GM10266 (cell line): ENCODE data around the gene LCLAT1.
"Not testable (repeated sequence)": the region's sequence is repeated elsewhere in the genome, so short reads cannot be mapped to it uniquely, and the experiment has no call there.

ENCODE experiments used
- DNase-seq: peaks from one replicate; pipeline ENCODE4 v3.0.0; 2012; ENCODE audit errors: extremely low spot score
- TF ChIP-seq, protein P1 (sequence below): IDR thresholded peaks from 2 replicates; pipeline ENCODE4 v1.5.1; 2012; ENCODE audit warnings: mild to moderate bottlenecking, low read depth; ENCODE audit not compliant: control insufficient read depth, insufficient read depth; ENCODE audit errors: missing control alignments

The LCLAT1 gene

DNA sequence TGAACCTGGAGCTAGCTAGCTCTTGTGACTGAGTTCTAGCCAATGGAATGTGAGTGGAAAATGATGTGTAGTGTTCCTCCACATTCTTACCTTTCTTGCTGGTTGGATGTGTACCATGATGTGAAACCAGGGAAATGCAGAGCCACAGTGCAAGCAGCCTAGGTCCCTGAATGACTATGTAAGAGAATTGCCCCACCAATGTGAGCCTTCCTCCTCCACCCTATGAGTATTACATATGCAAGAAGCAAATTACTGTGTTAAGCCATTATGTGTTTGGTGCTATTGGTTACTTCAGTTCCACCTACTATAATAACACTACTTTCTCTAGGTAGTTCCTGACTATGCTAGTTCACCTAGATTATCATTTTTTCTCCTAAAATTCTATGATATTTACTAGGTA, 39.6 kb downstream of the LCLAT1 start:
- TF ChIP-seq, protein P1, sequence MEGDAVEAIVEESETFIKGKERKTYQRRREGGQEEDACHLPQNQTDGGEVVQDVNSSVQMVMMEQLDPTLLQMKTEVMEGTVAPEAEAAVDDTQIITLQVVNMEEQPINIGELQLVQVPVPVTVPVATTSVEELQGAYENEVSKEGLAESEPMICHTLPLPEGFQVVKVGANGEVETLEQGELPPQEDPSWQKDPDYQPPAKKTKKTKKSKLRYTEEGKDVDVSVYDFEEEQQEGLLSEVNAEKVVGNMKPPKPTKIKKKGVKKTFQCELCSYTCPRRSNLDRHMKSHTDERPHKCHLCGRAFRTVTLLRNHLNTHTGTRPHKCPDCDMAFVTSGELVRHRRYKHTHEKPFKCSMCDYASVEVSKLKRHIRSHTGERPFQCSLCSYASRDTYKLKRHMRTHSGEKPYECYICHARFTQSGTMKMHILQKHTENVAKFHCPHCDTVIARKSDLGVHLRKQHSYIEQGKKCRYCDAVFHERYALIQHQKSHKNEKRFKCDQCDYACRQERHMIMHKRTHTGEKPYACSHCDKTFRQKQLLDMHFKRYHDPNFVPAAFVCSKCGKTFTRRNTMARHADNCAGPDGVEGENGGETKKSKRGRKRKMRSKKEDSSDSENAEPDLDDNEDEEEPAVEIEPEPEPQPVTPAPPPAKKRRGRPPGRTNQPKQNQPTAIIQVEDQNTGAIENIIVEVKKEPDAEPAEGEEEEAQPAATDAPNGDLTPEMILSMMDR = no peak
- DNase-seq = no peak

DNA sequence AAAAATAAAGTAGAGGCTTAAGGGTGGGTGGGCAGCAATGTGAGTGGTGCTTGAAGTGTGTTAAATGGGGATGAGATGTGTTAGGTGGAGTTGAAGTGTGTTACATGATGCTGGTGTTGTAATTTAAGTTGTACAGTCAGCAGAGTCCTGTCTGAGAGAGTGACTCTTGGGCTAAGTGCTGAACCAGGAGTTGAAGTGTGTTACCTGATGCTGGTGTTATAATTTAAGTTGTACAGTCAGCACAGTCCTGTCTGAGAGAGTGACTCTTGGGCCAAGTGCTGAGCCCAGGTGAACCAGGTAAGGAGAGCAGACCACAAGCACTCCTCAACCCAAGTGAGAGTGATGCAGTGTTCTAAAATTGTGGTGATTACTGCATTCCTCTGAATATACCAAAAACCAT, 40.6 kb downstream of the LCLAT1 start:
- TF ChIP-seq, protein P1 = no peak
- no peak for DNase-seq

DNA sequence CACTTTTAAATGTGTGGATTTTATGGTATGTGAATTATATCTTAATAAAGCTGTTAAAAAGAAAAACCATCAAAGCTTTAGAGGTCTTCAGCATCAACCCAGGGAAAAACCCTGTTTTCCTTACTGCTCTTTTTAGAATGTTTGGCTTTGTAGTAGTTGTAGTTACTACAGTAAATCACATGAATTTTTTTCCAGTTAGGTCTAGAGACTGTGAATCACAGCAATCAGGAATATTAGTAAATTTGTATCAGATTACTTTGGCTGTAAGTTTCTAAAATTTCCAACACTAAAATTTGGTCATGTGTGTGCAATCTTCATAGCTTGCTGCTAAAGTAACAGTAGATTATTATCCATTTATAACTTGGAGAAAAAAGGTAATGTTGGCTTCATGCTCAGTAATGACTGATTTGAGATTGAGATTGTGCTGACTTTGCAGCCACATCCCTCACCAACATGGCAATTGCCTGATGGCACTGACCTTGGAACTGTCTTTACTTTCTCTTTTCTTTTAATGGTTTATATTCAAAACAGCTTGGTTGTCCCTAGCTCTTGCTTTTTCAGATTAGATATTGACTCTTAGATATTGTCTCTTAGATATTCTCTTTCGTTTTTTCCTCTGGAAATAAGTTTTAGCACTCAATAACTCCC, 41.1 kb downstream of the LCLAT1 start:
- DNase-seq = no peak
- TF ChIP-seq, protein P1 = no peak

DNA sequence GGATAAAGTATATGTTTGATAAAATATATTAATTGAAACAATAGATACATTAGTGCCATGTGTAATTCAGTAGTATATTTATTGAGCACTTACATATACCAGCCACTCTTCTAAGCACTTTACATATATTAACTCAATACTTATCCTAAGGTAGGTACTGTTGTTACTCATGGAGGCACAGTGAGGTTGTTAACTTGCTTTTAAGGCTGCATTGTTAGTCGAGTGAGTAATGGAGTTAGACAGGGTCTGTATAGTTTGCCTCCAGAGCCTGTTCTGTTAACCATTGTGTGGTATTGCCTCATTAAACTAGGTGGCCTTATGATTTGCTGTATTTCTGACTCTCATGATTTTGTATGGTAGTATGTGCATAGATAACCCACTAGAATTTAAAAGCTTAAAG, 44.2 kb downstream of the LCLAT1 start:
- TF ChIP-seq, protein P1 = no peak
- DNase-seq = no peak

DNA sequence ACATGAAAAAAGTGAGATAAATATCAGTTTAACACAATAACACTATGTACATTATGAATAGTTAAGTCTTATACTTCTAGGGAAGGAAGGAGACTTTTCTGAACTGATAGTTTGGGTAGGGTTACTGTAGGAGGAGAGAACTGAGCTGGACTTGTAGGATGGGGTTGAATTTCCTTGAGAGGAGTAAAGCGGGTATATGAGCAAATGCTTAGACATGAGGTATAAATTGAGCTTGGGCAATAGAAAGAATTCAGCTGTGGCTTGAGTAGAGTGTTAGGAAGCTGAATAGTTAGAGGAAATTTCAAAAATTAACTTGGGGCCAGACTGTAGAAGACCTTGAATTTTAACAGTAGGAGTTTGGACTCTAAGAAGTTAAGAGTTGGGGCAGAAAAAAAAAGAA, 45.1 kb downstream of the LCLAT1 start:
- DNase-seq = no peak
- TF ChIP-seq, protein P1 = no peak

DNA sequence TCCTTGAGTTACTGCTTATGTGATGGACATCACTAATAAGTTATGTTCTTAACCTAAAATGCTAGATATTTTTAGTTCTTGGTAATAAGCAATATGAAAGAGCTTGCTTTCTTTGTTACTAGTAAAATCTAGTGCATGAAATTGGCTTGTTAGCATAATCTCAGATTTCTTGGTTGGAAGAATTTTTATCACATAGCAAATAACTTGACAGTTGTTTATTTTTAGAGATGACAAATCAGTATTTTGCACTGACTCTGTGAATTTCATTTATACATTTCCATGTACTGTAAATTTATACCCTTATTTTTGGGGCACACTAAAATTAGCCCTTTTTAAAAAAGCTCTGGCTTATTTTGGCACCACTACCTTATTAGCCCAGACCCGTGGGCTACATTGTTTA, 45.6 kb downstream of the LCLAT1 start:
- no peak for DNase-seq
- TF ChIP-seq, protein P1 = no peak

DNA sequence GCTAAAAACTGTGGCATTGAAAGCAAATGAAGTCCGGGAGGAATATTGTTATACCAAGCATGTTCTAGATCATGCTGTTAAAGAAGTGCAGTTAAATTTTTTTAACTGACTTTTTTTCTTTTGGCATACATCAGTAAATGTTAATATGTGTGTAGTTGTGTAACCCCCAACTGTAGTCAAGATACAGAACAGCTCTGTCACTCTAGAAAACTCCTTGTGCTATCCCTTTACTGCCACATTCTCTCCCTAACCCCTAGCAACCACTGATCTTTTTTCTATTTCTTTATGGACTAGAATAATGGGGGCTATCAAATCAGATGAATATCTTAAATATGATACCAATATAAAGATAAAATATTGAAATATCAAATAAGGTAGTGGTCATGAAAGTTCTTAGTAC, 46.4 kb downstream of the LCLAT1 start:
- TF ChIP-seq, protein P1 = no peak
- DNase-seq = no peak

DNA sequence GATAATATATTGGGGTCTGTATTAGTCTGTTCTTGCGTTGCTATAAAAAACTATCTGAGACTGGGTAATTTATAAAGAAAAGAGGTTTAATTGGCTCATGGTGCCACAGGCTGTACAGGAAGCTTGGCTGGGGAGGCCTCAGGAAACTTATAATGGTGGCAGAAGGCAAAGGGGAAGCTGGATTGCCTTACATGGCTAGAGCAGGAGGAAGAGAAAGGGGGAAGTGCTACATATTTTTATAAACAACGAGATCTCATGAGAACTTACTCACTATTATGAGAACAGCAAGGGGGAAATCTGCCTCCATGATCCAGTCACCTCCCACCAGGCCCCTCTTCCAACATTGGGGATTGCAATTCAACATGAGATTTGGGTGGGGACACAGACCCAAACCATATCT, 48.9 kb downstream of the LCLAT1 start:
- DNase-seq = not testable (repeated sequence)
